Kidney epithelial cell (primary cell): ENCODE results near the gene NACAD. TPM values are rescaled to one million over a fixed set of nuclear protein-coding genes. Genes with fewer than 3 reads are reported as not detected.
"Not testable (repeated sequence)": the region's sequence is repeated elsewhere in the genome, so short reads cannot be mapped to it uniquely, and the experiment has no call there.

Experiments
- DNase-seq: peaks from one replicate; pipeline ENCODE4 v3.0.0-alpha.2; 2010; ENCODE audit warnings: low read depth
- H3K27me3 ChIP-seq: 2 replicates; pipeline ENCODE4 v1.6.0; 2011; ENCODE audit warnings: low read length; ENCODE audit not compliant: control insufficient read depth, insufficient read depth
- H3K36me3 ChIP-seq: 2 replicates; pipeline ENCODE4 v1.5.1; 2011; ENCODE audit warnings: low read length; ENCODE audit not compliant: control insufficient read depth, insufficient read depth
- H3K4me3 ChIP-seq: 2 replicates; pipeline ENCODE4 v1.5.1; 2011; ENCODE audit warnings: low read depth, mild to moderate bottlenecking, control low read depth, low read length
- CTCF ChIP-seq: IDR thresholded peaks from 2 replicates; pipeline ENCODE4 v1.5.1; 2011; ENCODE audit warnings: mild to moderate bottlenecking, moderate library complexity, low read length, control low read depth, inconsistent platforms; ENCODE audit not compliant: insufficient read depth, poor library complexity, severe bottlenecking
- total RNA-seq: library from RNA; depleted of rRNA; stranded (reverse); fragments of >200 nt; gene quantifications from 2 replicates; pipeline ENCODE4 v1.2.3, GENCODE V29; 2015

Gene NACAD
- total RNA-seq, 1 donor from 2014 or later = 4.9 TPM

- Histone ChIP-seq H3K27me3 (no peaks in the 10 kb centered on the region), H3K4me3 (no peak overlapping the region), H3K36me3 (no peaks in the 10 kb centered on the region)
- TF ChIP-seq CTCF = no peak
- DNase-seq = no peak
These were observed 49.7 kb downstream of the NACAD start for GRCh38 chr7:45039106-45039505.

- DNase-seq = no peak
- Histone ChIP-seq H3K36me3 (no peaks in the 10 kb centered on the region), H3K4me3 (no peak overlapping the region), H3K27me3 (no peaks in the 10 kb centered on the region)
- no peak for TF ChIP-seq CTCF
These were observed 50.9 kb downstream of the NACAD start for GRCh38 chr7:45037876-45038275.

GRCh38 chr7:45036796-45037195 is 52.0 kb downstream of the NACAD start:
- Histone ChIP-seq H3K4me3 (no peak overlapping the region), H3K27me3 (no peaks in the 10 kb centered on the region), H3K36me3 (no peaks in the 10 kb centered on the region)
- TF ChIP-seq CTCF = no peak
- DNase-seq = no peak

GRCh38 chr7:45036317-45036716 is 52.5 kb downstream of the NACAD start:
- no peaks in the 10 kb centered on the region for H3K36me3 ChIP-seq
- no peak for DNase-seq
- no peaks in the 10 kb centered on the region for H3K27me3 ChIP-seq
- no peak for TF ChIP-seq CTCF
- no peak overlapping the region for H3K4me3 ChIP-seq

GRCh38 chr7:45035893-45036292 is 52.9 kb downstream of the NACAD start:
- no peak for TF ChIP-seq CTCF
- no peak for DNase-seq
- Histone ChIP-seq H3K36me3 (no peaks in the 10 kb centered on the region), H3K27me3 (no peaks in the 10 kb centered on the region), H3K4me3 (no peak overlapping the region)

GRCh38 chr7:45035371-45035770 is 53.4 kb downstream of the NACAD start:
- Histone ChIP-seq H3K36me3 (no peaks in the 10 kb centered on the region), H3K4me3 (no peak overlapping the region), H3K27me3 (no peaks in the 10 kb centered on the region)
- no peak for DNase-seq
- no peak for TF ChIP-seq CTCF

- H3K36me3 ChIP-seq, H3K4me3 ChIP-seq, H3K27me3 ChIP-seq, DNase-seq: not testable (repeated sequence)
These were observed 54.1 kb downstream of the NACAD start for GRCh38 chr7:45034710-45035109.
